ENCODE results near the gene RASSF10.

Gene RASSF10

DNA sequence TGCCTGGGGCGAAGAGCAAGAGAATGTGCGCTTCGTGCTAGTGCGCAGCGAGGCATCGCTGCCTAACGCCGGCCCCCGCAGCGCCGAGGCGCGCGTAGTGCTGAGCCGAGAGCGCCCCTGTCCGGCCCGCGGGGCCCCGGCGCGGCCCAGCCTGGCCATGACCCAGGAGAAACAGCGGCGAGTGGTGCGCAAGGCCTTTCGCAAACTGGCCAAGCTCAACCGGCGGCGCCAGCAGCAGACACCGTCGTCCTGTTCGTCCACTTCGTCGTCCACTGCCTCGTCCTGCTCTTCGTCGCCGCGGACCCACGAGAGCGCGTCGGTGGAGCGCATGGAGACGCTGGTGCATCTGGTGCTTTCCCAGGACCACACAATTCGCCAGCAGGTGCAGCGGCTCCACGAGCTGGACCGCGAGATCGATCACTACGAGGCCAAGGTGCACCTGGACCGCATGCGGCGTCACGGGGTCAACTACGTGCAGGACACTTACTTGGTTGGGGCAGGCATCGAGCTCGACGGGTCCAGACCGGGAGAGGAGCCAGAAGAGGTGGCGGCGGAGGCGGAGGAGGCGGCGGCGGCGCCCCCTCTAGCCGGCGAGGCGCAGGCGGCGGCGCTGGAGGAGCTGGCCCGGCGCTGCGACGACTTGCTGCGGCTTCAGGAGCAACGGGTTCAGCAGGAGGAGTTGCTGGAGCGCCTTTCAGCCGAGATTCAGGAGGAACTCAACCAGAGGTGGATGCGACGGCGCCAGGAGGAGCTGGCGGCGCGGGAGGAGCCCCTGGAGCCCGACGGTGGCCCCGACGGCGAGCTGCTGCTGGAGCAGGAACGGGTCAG lies 1.0 kb downstream of the RASSF10 start:
- TF ChIP-seq, protein P1, sequence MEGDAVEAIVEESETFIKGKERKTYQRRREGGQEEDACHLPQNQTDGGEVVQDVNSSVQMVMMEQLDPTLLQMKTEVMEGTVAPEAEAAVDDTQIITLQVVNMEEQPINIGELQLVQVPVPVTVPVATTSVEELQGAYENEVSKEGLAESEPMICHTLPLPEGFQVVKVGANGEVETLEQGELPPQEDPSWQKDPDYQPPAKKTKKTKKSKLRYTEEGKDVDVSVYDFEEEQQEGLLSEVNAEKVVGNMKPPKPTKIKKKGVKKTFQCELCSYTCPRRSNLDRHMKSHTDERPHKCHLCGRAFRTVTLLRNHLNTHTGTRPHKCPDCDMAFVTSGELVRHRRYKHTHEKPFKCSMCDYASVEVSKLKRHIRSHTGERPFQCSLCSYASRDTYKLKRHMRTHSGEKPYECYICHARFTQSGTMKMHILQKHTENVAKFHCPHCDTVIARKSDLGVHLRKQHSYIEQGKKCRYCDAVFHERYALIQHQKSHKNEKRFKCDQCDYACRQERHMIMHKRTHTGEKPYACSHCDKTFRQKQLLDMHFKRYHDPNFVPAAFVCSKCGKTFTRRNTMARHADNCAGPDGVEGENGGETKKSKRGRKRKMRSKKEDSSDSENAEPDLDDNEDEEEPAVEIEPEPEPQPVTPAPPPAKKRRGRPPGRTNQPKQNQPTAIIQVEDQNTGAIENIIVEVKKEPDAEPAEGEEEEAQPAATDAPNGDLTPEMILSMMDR (conservative IDR thresholded peaks at IDR 0.05; ENCODE audit: low read depth, low read length), result peak; percentile 6
- DNase-seq (ENCODE audit: low read depth), result no peak
- peak overlapping the region; percentile 45 for H3K4me3 ChIP-seq (ENCODE audit: low read length)

DNA sequence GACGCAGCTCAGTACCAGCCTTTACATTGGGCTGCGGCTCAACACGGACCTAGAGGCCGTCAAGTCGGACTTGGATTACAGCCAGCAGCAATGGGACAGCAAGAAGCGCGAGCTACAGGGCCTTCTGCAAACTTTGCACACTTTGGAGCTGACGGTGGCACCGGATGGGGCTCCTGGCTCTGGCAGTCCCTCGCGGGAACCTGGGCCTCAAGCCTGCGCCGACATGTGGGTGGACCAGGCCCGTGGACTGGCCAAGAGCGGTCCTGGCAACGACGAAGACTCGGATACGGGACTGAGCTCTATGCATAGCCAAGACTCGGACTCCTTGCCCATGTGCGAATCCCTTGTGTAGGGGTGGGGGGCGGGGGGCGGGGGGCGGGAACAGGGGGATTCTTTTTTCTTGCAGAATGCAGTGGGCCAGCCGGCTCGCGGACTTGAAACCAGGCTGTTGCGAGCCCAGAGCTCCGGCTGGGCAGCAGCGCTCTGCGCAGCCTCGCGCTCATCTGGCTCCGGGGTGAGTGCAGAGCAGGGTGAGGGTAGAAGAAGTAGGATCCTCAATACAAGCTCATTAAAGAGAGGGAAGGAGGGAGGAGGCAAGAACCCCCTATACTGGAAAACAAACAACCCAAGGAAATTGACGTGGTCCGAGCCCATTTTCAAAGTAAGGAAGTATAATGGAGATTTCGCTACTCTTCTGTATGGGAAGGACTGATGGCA lies 1.8 kb downstream of the RASSF10 start:
- peak overlapping the region; percentile 6 for H3K4me3 ChIP-seq (ENCODE audit: low read length)
- DNase-seq (ENCODE audit: low read depth), result no peak
- TF ChIP-seq, protein P1 (conservative IDR thresholded peaks at IDR 0.05; ENCODE audit: low read depth, low read length), result no peak

DNA sequence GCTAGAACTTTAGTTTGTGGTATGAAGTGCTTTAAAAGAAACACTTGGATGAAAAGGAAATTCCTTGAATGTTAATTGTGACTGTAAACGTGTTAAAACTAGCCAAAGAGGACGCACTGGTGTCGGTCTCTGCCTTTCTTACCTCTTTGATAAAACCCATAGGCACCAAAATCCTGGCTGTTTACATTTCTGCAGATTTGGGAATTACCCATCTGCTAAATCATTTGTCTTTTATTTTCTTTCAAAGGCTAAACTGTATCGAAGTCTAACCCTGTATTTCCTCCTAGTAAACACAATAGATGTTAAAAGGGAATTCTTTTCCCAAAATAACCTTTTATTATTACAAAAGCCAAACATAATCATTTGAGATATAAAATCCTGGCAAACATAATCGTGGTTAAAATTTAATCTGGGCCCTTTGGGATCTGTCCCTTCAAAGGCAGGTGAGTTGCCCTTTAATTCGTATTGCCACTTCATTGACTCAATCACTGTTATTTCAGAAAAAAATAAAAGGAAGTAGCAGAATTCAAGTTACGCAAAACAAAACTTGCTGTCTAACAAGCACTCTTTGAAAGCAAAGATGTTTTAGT lies 2.4 kb downstream of the RASSF10 start:
- TF ChIP-seq, protein P1 (conservative IDR thresholded peaks at IDR 0.05; ENCODE audit: low read depth, low read length), result no peak
- no peak overlapping the region for H3K4me3 ChIP-seq (ENCODE audit: low read length)
- no peak for DNase-seq (ENCODE audit: low read depth)

DNA sequence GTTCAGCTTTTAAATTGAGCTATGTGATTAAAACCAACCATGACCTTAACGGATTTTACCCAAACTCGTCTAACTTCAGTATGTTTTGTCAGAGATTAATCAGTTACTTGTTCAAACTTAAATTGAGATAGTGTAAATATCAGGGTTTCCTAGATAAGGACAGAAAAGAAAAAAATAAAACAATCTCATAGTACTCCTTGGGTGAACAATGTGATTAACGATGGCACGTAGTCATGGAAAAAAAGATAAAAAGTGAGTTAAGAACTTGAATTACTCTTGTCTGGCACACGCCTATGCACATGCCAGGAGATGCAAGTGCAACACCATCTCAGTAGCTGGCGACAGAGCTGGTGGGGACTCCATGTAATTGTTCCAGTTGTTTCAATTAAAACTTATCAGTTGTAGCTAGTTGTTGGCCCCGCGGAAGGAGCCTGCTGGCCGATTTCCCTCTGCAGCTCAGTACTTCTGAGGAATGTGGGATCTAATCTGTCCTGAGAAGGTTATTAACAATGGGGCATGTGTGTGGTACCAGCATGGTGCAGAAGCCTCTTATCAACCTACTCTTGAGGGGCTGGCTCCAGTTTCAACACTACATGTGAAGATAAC lies 3.0 kb downstream of the RASSF10 start:
- TF ChIP-seq, protein P1 (conservative IDR thresholded peaks at IDR 0.05; ENCODE audit: low read depth, low read length), result no peak
- H3K4me3 ChIP-seq (ENCODE audit: low read length), result no peak overlapping the region
- peak; percentile 62 for DNase-seq (ENCODE audit: low read depth)

DNA sequence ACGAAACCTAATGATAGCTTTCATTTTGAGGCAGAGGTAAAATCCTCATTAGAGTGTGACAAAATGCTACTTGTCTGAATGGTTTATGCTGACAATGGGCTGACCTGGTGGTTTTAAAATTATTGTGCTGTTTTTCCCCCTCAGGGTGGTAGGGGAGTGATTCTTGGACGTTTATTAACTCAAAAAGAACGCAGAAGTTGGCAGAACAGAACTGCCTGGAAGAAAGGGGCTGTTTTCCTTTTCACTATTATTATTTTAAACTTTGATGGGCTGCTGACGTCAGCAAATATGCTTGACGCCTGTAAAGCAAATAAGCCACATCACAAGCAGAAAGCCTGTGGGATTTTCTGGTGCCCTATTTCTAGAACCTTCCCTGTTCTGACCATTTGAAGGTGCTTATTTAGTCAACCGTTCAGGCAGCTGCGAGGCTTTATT lies 4.0 kb downstream of the RASSF10 start:
- DNase-seq (ENCODE audit: low read depth), result no peak
- H3K4me3 ChIP-seq (ENCODE audit: low read length), result no peak overlapping the region
- TF ChIP-seq, protein P1 (conservative IDR thresholded peaks at IDR 0.05; ENCODE audit: low read depth, low read length), result no peak

DNA sequence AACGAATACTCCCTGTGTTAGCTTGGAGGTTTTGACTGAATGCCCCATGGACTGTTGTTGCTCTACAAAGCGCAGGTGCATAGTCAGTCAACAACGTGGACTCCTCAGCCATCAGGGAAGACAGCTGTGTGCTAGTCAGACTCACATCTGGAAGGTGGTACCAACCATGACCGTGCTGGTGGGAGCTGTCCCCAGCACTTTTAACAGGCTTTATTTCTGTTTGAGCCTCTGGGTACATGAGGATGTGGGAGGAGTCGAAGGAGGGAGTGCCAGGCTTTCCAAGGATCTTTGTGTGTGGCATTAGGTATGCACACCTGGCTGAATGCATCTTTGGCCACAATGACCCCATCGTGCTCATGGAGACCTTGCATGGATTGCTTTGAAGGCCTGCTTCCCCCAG lies 6.6 kb downstream of the RASSF10 start:
- no peak overlapping the region for H3K4me3 ChIP-seq (ENCODE audit: low read length)
- TF ChIP-seq, protein P1 (conservative IDR thresholded peaks at IDR 0.05; ENCODE audit: low read depth, low read length), result no peak
- DNase-seq (ENCODE audit: low read depth), result no peak

All from retinal pigment epithelial cell (primary cell).